Motor neuron (in vitro differentiated cells): ENCODE data around the gene GATB. TPM values are rescaled to one million over a fixed set of nuclear protein-coding genes. Genes with fewer than 3 reads are reported as not detected.

ENCODE experiments used
- ATAC-seq, 8 experiments: fragments of 200-7000 bp; cut with Tn5 transposase; replicated peaks in 6 of 8; 2 replicates each; pipeline ENCODE4 v1.8.0; 2021; ENCODE audit warnings: mild to moderate bottlenecking in 8 of 8, moderate library complexity in 8 of 8
- H3K27ac ChIP-seq, 2 donors: fragments of 250-450 bp; sonication (Bioruptor Pico); 2 replicates each; pipeline ENCODE4 v1.9.0; 2021; ENCODE audit warnings: antibody characterized with exemption in 2 of 2, mild to moderate bottlenecking in 2 of 2, moderate library complexity in 1 of 2
- H3K4me1 ChIP-seq, 2 donors: fragments of 250-450 bp; sonication (Bioruptor Pico); replicated peaks in 1 of 2; 2 replicates each; pipeline ENCODE4 v1.6.1; 2021; ENCODE audit warnings: antibody characterized with exemption in 2 of 2, mild to moderate bottlenecking in 2 of 2, moderate library complexity in 1 of 2
- H3K4me3 ChIP-seq, 5 donors: fragments of 250-450 bp; sonication (Bioruptor Pico); 2 replicates each; pipeline ENCODE4 v1.9.0; 2021; ENCODE audit warnings: antibody characterized with exemption in 5 of 5, mild to moderate bottlenecking in 5 of 5, moderate library complexity in 4 of 5
- WGBS, 10 experiments: fragments of 450-650 bp; shearing (Covaris generic); methylation state at CpG; one replicate each; pipeline ENCODE4 v1.0.0; 2022; 5-methylcytosine and 5-hydroxymethylcytosine counted together
- in situ Hi-C, 9 experiments: fragments of 400-800 bp; cut with MboI; loops; one replicate each; pipeline ENCODE4 v1.15.0; 2021; ENCODE audit warnings: low sequenced_read_pairs in 9 of 9, low pct_unique_long_range_greater_than_20kb in 2 of 9; ENCODE audit not compliant: unreplicated experiment in 9 of 9
- total RNA-seq, 8 experiments: library from RNA; unstranded; fragments of 300-600 nt; gene quantifications; 2 replicates each; pipeline versions ENCODE4 v1.2.3 to v1.2.4, GENCODE V29; 2022

Gene GATB
- total RNA-seq, 8 experiments from 2014 or later, result 10.5 to 50.4 (median 19.5) TPM

- Histone ChIP-seq H3K27ac (no peak overlapping the region), H3K4me3 (no peak overlapping the region), H3K4me1 (no peaks in the 10 kb centered on the region)
- ATAC-seq, result peak in 2 of 8 experiments; percentile 79 to 91
- WGBS, 10 experiments, result 39 to 100% (median 91%) methylated on average over 2 of the region's 2 CpGs; no CpG with 5 or more reads in 4 of the 10 experiments
- in situ Hi-C loops, result no loop called here
These were observed 119.6 kb downstream of the GATB start for GRCh38 chr4:151641167-151641566.

GRCh38 chr4:151640381-151640780, 120.4 kb downstream of the GATB start:
- H3K4me3 ChIP-seq, result no peak overlapping the region
- no peak for ATAC-seq
- H3K4me1 ChIP-seq, result no peaks in the 10 kb centered on the region
- H3K27ac ChIP-seq, result no peak overlapping the region
- 17 to 100% (median 53%) methylated on average over 1 of the region's 1 CpG; no CpG with 5 or more reads in 6 of the 10 experiments for whole genome bisulfite sequencing, 10 experiments
- in situ Hi-C loops, result no loop called here

- H3K4me3 ChIP-seq, result no peak overlapping the region
- ATAC-seq, result no peak
- WGBS, 10 experiments, result 17 to 100% (median 83%) methylated on average over 1 of the region's 1 CpG; no CpG with 5 or more reads in 1 of the 10 experiments
- no peaks in the 10 kb centered on the region for H3K4me1 ChIP-seq
- in situ Hi-C loops, result no loop called here
- H3K27ac ChIP-seq, result no peak overlapping the region
These were observed 122.4 kb downstream of the GATB start for GRCh38 chr4:151638295-151638858.

GRCh38 chr4:151631349-151631748, 129.5 kb downstream of the GATB start:
- in situ Hi-C loops, result no loop called here

GRCh38 chr4:151629097-151629783, 131.6 kb downstream of the GATB start:
- Histone ChIP-seq H3K27ac (no peak overlapping the region), H3K4me1 (peaks cover 3 to 15% of the 10 kb centered on the region in 2 donors), H3K4me3 (no peak overlapping the region)
- ATAC-seq, result no peak
- in situ Hi-C loops, result no loop called here
- 43 to 93% (median 85%) methylated on average over 3 to 9 of the region's 10 CpGs for WGBS, 10 experiments

More at GRCh38 chr4:151631349-151631748, 129.5 kb downstream of the GATB start:
- H3K27ac ChIP-seq, result no peak overlapping the region
- ATAC-seq, result no peak
- no peak overlapping the region for H3K4me3 ChIP-seq
- no peaks in the 10 kb centered on the region for H3K4me1 ChIP-seq

GRCh38 chr4:151628001-151628608, 132.7 kb downstream of the GATB start:
- Histone ChIP-seq H3K4me3 (no peak overlapping the region), H3K4me1 (peaks cover 3 to 17% of the 10 kb centered on the region in 2 donors), H3K27ac (no peak overlapping the region)
- in situ Hi-C loops, result no loop called here
- peak in 1 of 8 experiments; percentile 56 for ATAC-seq
- 18 to 96% (median 86%) methylated on average over 2 to 5 of the region's 5 CpGs for WGBS, 10 experiments

GRCh38 chr4:151627491-151627890, 133.3 kb downstream of the GATB start:
- peaks cover 3 to 17% of the 10 kb centered on the region in 2 donors for H3K4me1 ChIP-seq
- H3K4me3 ChIP-seq, result no peak overlapping the region
- no peak overlapping the region for H3K27ac ChIP-seq
- ATAC-seq, result no peak
- in situ Hi-C loops, result no loop called here
- WGBS, 10 experiments, result 0 to 89% (median 34%) methylated on average over 1 of the region's 1 CpG; no CpG with 5 or more reads in 6 of the 10 experiments

GRCh38 chr4:151626751-151627150, 134.1 kb downstream of the GATB start:
- Histone ChIP-seq H3K4me1 (peaks cover 6 to 22% of the 10 kb centered on the region in 2 donors), H3K4me3 (no peak overlapping the region), H3K27ac (no peak overlapping the region)
- WGBS, 10 experiments, result 41 to 78% (median 69%) methylated on average over 2 to 3 of the region's 3 CpGs; no CpG with 5 or more reads in 1 of the 10 experiments
- in situ Hi-C loops, result no loop called here
- ATAC-seq, result no peak

- Histone ChIP-seq H3K27ac (no peak overlapping the region), H3K4me3 (no peak overlapping the region), H3K4me1 (peaks cover 6 to 28% of the 10 kb centered on the region in 2 donors)
- ATAC-seq, result no peak
- 60 to 100% (median 94%) methylated on average over 1 to 3 of the region's 3 CpGs; no CpG with 5 or more reads in 1 of the 10 experiments for WGBS, 10 experiments
- in situ Hi-C loops, result no loop called here
These were observed 134.6 kb downstream of the GATB start for GRCh38 chr4:151626228-151626627.

- in situ Hi-C loops, result loop anchor here in 3 of 9 experiments (25.0 kb wide), 3 partner anchors 263 to 513 kb away; no protein-coding TSS in a partner anchor
- ATAC-seq, result peak in 4 of 8 experiments; percentile 46 to 78 (median 70)
- H3K4me3 ChIP-seq, result no peak overlapping the region
These were observed 135.9 kb downstream of the GATB start for GRCh38 chr4:151624626-151625565.

More at GRCh38 chr4:151624626-151625565, 135.9 kb downstream of the GATB start:
- Histone ChIP-seq H3K4me1 (peaks cover 6 to 30% of the 10 kb centered on the region in 2 donors), H3K27ac (peak overlapping the region in 1 of 2 donors; percentile 50)
- WGBS, 10 experiments, result 39 to 100% (median 86%) methylated on average over 1 to 8 of the region's 14 CpGs; no CpG with 5 or more reads in 1 of the 10 experiments
